NCI-H446 treated with DMSO at 0.1 percent for 48 hours (cell line): ENCODE data around the gene GPC6.

Experiments used
- DNase-seq: peaks from one replicate; lab custom pipeline; 2025; lab: John Stamatoyannopoulos, UW

GPC6 gene

DNA sequence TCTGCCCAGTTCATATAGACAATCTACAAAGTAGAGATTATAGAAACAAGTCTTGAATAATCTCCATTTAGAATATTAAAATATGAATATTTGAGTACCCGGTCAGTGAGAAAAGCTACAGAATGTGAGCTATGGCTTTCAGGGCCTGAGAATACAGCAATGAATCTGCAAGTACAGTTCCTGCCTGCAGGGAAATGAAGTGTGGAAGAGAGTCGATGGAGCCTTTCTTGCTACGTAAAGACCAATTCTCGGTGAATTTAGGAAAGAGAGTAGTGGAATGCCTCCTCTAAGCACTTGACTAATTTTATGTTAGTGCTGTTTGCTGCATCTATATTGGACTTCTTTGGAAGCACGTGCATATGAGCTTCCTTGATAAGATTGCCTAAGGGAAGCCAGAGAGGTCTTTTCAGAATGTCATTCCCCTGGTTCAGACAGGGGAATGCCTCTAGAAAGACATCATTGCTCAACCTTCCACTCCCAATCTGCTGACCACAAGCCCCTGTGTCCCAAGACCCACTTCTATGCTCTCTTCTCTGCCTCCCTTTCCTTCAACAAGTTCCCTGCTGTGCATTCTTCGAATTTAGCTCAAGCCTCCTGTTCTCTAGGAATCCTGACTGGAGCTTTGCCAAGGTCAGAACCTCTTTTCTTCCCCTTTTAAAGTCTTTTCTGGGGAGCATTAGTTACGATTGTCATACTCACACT is 41.9 kb downstream of the GPC6 start:
- DNase-seq: no peak

DNA sequence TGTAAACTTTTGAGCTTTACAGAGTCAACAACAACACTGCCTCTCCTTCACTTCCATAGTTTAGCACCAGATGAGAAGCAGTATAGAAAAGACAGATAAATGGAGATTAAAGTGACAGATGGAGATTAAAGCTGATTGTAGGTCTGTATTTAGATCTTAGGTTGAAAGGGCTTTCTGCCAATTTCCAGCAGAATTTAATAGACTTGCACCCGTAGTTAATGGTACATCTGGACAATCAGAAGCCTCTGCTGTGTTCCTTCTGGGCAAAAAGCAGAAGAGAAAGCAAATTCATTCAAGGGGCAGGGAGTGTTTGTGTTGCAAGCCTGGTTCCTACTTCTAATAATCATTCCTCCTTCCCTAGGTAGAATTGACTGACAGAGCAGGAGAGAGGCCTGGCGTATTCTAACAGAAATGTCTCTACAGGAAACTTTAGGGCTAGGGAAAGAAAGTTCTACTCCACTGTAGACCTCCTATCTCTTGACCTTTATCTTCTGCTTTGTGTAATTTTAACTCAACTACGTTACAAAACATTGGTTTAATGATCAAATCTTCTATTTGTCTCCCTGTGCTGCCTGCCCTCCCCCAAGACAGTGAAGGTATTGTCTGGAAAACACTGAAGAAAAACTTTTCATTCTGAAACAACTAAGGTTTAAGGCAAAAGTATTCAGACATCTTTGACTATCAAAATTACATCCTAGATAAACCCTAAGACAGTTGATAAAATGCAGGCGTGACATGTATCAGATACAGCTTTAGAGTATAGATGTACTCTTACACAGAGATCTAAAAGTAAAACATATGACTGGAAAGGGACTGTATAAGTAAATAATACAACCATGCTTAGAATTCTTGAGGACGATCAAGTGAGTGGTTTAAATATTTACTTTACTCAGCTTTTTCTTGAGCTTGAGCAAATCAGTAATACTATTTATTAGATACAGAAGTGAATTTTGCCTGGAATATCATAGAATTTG is 44.4 kb downstream of the GPC6 start:
- DNase-seq: peak; percentile 61

DNA sequence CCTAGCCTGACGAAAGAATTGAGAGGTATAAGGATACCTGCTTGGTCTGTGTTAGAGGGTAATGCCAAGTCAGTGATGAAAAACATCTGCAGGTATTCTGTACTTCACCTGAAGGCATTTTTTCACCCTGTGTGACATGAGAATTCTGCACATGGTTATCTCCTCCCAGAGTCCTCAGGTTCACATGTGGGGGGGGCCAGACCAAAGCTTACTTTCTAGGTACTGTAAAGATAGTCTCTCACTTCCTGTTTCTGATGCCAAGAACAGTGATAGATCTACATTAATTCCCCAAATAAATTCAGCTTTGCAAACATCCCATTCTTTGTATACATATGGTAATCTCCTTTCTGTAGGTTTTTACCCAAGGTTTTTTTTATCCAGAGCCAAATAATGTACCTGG is 53.4 kb downstream of the GPC6 start:
- no peak for DNase-seq

DNA sequence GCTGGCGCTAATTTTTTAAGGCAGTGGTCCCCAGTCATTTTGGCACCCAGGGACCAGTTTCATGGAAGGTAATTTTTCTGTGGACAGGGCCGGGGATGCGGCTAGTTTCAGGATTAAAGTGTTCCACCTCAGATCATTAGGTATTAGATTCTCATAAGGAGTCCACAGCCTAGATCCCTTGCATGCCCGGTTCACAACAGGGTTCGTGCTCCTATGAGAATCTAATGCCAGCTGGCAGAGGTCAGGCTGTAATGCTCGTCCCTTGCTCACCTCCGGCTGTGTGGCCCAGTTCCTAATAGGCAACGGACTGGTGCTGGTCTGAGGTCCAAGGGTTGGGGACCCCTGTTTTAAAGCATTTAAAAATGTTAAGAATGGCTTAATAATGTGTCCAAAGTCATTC is 54.1 kb downstream of the GPC6 start:
- no peak for DNase-seq

DNA sequence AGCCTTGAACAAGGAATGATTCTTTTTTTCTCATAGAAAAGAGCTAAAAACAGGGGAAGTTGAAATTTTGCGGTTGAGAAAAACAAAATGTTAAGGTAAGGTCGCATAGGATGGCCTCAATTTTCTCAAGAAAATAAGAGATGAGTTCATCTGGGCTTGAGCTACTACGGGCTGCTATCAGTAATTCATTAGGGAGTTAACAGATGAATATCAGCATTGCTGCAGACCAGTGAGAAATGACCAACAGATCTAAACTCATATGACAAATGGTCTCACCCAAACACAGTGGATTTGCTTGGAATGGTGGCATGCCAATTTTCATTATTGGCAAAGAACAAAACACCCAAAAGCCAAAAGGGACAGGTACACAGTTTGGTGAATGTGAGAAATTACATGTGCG is 56.6 kb downstream of the GPC6 start:
- no peak for DNase-seq

DNA sequence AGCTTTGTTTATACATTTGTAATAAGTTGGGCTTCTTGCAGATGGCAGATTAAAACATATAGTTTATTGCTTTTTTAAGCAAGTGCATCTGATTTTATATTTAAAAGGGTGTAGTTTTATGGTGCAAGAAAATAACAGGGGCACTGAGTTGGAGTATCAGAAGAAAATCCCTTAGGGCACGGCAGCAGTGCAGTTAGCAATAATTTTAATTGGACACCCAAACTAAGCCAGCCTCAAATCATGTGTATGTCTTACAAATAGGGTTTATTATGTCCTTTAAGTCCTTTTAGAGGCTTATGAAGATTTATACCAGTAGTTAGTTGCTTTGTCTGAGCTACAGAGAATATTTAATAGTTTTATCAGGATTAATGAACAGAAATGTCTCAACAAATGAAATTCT is 57.5 kb downstream of the GPC6 start:
- no peak for DNase-seq

DNA sequence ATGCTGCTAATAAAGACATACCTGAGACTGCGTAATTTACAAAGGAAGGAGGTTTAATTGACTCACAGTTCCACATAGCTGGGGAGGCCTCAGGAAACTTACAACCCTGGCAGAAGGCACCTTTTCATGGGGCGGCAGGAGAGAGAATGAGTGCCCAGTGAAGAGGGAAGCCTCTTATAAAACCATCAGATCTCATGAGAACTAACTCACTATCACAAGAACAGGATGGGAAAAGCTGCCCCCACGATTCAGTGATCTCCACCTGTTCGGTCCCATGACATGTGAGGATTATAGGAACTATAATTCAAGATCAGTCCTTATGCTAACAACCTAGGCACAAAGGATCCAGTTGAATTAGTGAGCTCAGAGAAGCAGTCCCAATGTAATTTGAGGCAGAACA is 59.4 kb downstream of the GPC6 start:
- no peak for DNase-seq

DNA sequence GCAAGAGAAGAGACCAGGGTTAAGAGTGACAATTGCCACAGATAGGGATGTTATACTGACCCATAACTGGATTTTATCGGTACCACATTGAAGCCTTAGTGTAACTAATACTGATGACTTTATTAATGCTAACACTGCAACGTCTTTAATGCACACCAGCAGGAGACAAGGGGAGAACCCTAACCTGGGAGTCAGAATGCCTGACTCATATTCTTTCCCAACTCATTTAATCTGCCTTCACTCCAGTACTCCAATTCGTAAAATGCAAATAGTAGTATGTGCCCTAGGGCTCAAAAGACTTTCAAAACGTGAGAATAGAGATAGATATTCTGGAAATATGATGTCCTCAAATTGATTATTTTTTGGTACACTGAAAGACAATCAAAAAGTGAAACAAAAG is 62.4 kb downstream of the GPC6 start:
- no peak for DNase-seq

DNA sequence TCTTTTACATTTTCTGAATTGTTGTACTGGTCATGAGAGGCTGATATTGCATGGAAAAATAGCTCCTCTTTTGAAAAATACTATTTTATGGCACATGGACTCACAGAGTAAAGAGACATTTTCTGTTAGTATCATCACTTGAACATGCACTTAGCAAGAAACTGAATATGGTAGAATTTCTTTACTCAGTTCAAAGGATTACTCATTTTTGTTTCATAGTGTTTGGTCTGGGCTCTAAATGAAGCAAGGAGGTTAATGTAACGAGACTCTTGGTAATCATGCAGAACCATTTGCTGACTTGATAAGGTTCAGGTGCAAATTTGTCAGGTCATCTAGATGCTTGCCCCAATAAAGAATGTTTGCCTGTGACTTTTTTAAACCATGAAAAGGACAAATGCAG is 63.2 kb downstream of the GPC6 start:
- no peak for DNase-seq

DNA sequence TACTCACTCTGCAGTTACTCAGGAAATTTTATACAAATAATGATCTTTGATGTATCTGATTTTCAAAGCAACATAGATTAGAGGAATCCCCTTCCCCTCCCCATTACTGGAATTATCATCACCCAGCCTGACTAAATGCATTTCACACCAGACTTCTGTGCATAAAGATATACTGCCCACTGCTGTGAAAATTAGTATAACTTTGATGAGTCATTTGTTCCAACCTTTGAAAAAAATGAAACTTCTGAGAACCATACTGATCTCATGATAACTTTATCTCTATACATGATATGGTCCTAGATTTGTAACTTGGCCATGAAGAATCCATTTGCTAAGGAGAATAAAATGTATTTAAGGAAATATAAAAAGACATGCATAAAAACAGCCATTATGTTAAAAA is 63.9 kb downstream of the GPC6 start:
- DNase-seq: no peak

DNA sequence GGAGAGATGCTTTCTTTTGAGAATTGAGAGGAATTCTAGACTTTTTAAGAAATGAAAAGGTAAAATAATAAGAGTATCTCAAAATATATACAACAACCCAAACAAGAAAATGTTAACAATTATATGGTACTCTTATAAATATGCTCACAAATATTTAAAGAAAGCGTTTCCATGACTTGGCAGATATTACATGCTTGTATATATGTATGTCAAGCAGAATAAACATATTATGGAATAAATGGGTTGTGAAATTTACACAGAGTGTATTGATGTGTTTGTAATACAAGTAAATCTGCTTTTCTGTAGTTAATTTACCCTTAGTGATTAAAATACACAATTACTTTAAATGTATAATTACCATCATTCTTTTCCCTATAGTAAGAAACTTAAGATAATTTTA is 65.8 kb downstream of the GPC6 start:
- no peak for DNase-seq

DNA sequence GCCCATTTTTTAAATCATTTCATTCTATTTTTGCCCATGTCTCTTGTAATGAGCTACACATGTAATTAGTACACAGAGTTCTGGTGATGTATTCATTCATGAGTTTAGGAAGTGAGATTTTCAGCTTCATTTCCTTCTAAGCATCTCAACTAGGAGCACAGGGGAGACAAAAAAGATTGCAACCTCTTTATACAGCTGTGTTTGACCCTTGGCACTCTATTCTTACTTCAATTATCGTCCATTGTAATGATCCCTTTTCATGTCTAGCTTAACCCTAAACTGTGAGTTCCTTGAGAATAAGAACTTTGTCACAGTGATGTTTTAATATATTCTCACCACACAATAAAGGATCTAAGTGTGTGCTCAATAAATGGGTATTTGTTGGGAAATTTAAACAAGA is 67.1 kb downstream of the GPC6 start:
- DNase-seq: no peak

DNA sequence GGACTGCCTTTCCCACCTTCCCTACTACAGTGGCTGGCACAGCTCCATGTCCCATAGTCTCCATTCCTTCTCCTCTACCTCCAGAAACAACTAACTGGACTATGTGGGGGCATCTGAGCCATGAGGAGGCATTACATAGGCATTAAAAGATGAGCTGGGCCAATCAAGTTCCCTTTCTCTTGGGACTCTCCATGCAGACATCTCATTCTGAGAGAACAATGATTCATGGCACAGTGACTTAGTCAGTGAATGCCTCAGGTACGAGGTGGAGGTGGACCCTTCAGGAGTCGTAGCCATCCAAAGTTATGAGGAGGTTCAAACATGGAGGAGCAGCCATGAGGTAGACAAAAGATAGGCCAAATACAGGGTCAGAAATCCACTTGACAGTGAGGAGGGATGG is 70.0 kb downstream of the GPC6 start:
- no peak for DNase-seq

DNA sequence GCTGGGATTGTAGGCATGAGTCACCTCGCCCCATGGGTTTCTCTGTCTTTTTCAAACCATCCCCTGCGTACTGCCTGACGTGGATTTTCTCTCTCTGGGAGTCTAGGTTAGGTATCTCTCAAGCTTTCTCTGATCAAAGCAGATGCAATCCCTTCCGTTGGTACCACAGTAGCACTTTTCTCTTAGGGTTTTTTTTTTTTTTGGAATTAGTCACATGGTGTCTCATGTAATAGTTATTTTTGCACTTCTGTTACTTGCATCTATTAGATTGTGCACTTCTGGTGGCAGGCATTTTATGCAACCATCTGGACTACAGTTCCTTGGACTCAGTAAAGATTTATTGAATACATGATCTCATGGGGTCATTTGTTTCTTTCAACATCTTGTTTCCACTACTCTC is 72.1 kb downstream of the GPC6 start:
- DNase-seq: peak; percentile 29

DNA sequence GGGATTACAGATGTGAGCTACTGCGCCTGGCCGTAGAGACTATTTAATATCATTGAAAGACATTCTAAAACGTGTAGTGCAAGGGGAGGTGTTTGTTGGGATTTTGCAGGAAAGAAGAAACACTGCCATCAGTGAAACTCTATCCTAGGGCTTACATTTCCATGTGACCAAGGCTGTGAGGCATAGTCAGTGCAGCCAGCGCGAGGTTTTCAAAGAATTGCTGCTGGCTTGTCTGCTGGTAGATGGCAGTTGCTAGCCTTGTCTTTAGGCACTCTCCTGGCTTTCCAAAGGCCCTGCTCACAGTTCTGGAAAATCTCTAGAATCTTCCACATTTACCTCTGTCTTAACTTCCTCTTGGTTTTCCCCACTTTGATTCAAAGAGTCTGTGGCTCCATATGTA is 77.5 kb downstream of the GPC6 start:
- no peak for DNase-seq

DNA sequence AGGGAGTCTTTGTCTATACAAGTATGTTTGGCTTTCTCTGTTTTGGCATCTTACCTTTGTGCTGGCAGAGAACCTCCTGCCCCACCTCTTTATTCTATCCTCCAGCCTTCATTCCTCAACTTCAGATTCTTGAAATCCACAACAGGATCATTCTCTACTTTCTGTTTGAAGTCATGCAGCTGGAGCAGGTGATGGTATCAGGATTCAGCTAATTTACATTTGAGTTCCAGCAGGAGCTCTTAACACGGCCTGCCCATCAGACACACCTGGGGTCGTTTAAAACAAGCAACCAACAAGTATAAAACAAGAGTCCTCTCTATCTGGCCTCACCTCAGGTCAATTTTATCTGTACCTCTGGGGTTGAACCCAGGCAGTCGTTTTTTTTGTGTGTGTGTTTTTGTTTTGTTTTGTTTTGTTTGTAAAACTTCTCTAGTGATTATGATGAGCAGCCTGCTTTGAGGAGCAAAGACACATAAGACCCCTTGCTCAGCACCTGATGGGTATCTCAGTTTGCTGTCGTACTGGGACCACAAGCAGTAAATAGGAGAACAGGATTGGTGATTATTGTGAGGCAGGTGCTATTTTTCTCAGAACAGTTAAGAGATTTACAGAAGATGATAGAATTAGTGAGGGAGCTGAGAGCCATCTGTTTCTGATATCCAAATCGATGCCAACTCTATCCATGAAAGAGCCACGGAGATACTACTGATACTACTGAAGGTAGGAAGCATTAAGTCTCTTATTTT is 78.4 kb downstream of the GPC6 start:
- no peak for DNase-seq

DNA sequence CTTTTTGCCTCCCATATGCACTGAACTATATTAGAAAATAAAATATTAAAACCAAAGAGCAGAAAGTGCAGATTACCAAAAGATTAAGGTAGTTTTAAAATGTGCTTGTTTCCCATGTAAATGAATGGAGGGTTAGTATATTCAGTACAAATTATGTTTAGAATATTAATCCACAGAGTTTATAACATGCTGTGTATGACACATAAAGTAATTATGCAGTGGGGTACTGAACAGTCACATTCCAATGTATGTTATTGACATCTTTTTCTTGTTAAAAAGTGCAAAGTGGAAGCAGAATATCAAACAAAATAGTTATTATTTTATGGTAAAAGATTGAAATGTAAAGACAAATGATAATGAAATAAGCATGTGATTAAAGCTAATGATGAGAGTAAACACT is 79.3 kb downstream of the GPC6 start:
- no peak for DNase-seq

DNA sequence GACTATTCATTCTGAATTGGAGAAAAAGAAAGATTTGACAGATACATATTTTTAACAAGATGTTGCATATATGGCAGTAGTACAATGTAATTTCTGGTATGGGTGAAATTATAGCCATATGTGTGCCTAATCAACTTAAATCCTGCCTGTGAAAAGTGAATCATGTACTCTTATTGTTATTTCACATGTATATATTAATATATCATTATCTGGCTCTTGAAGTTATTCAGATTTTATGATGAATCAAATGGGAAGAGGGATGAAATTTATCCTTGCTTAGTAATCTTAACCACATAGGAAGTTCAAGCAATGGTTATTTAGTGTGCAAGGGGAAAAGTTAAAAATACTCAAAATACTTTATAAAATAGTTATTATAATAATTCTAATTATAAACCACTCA is 80.5 kb downstream of the GPC6 start:
- no peak for DNase-seq

DNA sequence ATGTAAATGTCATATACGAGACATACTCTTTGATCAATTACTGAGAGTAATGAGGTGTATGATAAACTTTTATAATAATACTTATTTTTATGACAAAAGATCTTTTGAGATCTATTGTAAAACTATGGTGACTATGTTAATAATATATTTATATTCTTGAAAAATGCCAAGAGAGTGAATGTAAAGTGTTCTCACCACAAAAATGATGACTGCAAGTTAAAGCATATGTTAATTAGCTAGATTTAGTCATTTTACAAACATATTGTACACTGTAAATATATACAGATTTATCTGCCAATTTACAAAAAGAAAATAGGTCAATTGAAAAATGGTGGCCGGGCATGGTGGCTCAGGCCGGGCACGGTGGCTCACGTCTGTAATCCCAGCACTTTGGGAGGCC is 81.0 kb downstream of the GPC6 start:
- DNase-seq: no peak

DNA sequence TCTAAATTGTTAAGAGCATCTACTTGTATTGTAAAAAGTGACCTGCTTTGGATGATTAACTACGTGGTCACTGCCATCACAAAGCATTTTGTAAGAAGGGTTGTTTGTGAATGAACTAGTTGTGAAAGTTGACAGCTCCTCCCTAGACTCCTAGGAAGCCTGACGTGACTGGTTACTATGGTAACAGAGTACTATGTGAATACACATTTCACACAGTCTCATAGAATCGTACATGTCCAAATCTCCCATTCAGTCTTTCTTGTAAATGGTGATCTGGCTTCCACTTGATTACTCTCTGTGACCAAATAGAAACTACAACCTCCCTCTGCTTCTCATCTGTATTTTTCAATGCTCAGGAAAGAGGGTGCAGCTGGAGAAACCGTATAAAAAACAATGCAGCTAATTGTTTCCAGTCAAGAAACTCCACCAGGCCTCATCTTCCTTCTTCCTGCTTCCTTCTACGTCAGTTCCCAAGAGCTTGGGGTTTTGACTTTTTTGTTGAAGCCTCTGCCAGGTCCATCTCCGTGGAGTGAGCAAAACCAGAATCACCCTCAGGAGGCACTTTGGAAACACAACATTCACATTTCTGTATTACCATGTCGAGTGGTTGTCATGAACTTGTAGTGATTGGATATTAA is 83.4 kb downstream of the GPC6 start:
- DNase-seq: no peak

DNA sequence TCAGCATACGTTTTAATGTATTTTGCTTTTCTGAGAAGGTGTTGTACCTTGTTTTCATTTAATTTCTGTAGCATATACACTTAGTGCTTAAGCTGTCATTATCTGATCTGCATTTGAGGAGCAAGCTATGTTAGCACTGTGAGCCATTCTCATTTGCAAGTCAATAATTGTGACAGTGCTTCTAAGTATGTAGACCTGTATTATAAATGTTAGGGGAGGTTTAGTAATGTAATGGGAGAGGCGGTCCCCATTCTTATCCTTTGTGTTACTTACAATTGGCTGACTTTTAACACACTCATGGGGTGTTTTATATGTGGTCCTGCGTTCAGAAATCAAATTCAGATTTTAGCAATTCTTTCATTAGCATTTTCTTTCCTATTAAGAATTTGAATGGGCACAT is 90.2 kb downstream of the GPC6 start:
- DNase-seq: no peak

DNA sequence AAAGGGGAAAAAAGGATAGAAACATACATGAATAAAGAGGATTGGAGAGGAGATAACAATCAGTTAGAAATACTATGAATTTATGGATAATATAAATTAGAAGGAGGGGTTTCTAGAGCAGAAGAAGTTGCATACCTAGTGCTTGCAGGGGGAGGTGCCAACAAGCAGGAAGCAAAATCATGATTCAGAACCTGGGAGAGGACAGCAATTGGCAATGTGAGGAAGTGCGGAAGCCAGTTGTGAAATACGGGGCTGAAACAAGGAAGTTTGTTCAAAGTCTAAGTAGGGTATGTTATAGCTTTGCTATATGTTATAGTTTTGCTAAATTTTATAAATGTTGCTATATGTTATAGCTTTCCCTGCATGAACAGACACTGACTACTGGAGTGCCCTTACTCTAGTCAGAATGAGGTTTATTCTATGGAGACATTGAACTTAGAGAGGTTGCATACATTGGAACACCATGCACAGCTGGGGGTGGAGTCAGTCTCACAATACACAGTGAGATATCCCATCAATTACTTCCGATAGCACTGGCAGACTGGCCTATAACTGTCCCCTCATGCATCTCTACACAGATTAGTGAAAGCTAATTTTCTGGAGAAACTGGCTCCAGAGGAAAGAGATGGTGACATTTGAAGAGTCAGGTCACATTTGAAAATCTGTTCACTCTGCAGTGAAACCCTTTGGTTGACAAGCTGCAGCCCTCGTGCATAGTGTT is 92.1 kb downstream of the GPC6 start:
- no peak for DNase-seq
